Occipital lobe (tissue), 2 donors: ENCODE results near the gene RAD51B. TPM values are rescaled to one million over a fixed set of nuclear protein-coding genes. Genes with fewer than 3 reads are reported as not detected.

Experiments used
- DNase-seq: peaks from one replicate; lab custom pipeline; 2025; lab: John Stamatoyannopoulos, UW
- total RNA-seq: library from RNA; depleted of rRNA; stranded (reverse); fragments of >200 nt; gene quantifications from one replicate; pipeline ENCODE4 v1.2.3, GENCODE V29; 2014

Gene RAD51B
- total RNA-seq, 1 donor from 2014 or later, result 9.8 TPM

DNA sequence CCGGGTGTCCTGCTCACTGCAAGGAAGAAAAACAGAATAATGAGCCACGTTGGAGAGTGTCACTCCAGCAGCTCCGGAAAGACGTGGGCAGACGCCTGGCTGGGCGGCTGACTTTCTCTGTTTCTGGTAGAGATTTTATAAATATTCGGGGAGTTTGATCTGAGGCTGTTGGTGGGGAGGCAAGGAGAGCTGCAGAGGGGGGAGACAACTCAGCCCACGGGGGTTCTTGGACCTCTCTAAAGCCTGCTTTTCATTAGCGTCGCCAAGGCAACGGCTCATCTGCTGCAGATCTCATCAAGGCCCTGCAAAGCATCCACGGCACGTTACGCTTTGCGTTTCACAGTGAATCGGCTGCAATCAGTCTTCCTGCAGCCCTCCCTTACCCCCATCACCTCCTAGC is 766.1 kb downstream of the RAD51B start:
- no peak for DNase-seq

DNA sequence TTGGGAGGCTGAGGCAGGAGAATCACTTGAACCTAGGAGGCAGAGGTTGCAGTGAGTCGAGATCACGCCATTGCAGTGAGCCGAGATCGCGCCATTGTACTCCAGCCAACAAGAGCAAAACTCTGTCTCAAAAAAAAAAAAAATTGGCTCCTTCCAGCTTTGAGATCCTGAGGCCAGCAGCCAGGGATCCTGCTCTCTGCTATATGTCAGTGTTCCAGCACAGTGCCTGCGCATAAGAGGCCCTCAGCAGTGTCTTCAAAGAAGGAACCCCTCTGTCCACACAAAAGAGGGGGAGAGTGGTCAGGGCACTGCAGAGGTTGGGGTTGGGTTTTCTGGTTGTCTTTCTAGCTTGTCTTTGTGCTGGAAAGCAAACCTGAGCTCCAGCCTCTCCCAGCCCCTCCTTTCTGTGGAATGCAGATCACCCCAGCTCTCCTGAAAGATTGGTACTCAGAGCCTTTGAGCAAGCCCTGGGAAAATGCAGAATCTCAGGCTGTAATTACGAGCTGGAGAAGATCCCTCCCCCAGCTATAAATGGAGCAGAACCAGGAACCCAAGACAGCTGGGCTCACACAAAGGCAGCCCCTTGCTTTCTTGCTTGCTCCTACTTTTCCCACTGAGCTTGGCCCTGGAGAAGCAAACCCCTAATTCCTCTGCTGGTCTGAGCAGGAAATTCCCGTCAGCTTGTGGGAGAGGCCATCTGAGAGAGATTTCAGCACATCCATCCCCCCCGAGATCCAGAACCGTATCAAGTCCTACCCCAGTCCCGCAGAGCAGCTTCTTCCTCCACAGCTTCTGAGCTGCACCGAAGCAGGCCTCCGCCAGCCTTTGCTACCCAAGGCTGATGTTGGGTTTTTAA is 767.5 kb downstream of the RAD51B start:
- no peak for DNase-seq

DNA sequence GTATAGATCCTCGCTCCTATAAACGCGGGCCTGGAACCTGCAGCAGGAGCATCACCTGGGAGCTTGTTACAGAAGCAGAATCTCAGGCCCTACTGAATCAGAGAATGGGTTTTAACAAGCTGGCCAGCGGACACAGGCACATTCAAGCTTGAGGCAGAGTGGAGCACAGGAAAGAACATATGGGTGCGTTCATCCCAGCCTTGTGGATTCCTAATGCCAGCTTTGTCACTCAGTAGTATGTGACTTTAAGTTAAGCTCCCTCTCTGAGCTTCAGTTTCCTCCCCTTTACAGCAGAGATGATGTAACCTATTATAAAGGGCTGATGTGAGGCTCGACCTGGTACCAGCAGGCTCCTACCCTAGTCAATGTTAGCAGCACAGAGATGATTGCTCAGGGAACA is 768.4 kb downstream of the RAD51B start:
- DNase-seq, result no peak

DNA sequence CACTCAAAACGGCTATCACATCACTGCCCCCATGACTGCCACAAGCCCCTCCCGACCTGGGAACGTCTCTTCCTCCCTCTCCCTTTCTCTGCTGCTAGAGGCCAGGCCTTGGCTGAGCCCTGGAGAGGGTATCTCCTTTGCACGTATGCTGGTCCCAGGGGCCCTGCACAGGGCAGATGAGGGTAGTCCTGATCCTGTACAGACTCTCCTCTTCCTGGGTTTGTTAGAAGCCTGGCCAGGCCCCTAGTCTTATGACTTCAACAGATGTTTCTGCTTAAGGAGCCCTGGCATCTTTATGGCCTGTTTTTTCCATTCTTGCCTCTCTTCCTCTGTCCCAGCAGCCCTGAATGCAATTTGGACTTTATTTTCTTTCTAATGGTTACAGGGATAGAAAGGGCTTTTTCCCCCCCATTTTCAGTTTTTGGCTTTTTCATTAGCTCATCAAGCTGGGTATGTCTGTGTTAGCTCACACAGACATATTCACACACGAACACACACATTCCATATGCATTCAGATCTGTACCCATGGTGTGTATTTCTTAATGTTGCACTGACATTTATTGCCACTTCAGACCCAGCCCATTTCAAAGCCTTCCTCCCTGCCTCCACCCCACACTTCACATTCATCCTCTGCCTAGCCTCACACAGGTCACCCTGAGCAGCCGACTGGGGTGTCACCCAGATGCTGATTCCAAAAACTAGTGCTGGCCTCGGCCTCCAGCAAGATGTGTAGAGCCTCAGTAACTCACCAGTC is 770.0 kb downstream of the RAD51B start:
- DNase-seq, result no peak

DNA sequence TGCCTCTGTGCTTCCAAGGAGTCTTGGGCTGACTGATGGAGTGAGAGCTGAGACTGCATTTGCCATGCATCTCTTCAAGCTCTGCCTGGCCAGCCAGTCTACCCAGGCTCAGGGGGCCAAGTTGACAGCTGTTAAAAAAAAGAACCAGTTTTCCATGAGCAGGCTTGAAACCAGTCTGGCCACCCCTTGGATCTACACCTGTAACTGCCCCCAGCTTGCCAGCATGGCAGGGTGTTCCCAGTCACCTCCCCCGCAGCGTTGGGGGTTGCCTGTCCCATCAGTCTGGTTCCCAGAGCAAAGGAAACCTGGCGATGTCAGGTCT is 770.6 kb downstream of the RAD51B start:
- no peak for DNase-seq

DNA sequence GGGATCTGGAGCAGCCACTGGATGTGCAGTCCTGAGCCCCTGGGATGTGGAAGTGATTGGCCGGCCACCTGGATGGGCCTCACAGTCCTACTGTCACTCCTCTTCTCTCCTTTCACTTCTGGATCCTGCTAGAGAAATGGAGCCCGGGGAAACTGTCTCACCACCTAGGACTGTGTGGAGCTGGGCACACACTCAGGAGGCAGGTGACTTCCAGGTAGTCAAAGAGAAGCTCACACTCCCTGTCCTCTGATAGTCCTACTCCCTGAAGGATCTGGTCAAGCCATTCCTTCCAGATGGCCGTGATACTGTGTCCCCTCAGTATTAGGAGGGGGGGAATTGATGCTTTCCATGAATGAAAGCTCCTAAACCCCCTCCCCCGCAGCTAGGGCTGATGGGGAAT is 772.2 kb downstream of the RAD51B start:
- DNase-seq, result no peak

DNA sequence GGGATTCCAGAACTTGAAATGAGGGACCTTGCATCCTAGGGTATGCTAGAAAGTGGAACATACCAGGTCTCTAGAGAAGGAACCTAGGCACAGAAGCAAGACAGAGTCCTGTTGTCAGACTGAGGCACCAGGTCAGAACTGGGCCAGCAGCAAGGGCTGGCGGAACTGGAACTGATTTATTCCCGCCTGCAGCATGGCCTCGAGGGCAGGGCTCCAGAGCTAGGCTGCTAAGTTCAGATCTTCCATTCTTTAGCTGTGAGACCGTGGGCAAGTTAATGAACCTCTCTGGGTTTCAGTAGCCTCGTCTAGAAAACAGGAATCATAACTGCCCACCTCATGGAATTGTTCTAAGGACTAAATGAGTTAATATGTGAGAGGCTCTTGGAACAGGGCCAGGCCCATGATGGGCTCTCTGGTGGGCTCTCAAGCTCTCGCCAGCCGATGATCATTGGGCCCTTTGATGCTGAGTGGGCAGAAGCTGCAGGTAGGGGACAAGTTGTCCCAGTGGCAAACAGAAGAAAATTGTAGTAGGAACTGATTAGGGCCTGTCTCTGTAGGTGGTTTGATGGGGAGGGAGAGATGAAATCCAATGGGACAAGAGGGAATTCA is 773.5 kb downstream of the RAD51B start:
- no peak for DNase-seq

DNA sequence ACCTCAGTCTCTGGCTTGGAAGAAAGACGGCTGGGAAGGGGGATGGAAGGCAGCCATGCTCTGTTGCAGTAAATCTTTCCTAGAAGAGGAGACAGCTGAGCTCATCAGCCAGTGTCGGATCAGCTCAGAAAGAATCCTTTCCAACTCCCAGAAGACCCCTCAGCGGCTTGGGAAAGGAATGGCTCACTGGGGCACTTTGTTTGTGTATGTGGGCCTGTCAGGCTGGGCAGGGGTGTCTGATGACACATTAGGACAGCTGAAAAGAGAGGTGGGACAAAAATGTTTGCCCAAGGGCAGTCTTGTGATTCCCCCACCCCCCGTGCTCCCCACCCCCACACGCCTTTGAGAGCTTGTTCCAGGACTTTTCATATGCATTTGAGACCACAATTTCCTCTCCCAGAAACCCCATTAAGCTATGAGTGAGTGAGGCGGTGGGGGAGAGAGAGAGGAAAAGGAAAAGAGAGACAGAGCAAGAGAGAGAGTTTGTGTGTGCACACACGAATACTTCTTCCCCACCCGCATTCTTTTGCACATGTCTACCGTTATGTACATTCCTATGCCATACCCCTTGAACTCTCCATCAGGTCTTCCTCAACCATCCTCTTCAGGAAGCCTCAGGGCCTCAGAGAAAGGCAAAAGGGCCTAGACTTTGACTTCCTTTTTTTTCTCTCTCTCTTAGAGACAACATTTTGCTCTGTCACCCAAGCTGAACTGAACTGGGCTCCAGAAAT is 774.4 kb downstream of the RAD51B start:
- DNase-seq, result no peak

DNA sequence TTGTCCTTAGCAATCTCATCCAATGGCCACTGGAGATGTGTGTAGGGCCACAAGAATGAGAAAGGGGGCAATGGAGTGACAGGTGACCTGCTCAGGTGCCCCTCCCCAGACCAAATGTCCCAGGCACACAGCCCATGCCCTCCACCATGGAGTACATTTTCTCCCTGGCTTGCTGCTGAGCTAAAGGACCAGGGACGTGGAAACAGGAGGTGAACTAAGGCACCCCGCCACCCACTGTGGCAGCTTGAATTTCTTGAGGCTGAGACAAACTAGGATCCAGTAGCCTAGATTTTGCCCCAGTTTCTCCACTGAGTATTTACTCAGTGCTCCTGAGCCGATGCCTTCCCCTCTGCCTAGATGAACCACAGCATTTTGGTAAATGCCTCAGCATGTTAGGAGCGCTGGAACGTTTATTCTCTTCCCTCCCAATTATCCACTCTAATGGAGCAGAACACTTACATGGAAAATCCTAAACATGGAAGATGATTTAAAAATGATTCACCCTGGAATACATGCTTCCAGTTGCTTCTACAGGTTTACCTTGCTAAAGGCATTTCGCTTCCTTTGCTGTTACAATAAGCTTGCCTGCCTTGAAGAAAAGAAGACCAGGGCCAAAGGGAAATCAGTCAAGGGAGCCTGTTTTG is 775.3 kb downstream of the RAD51B start:
- no peak for DNase-seq

DNA sequence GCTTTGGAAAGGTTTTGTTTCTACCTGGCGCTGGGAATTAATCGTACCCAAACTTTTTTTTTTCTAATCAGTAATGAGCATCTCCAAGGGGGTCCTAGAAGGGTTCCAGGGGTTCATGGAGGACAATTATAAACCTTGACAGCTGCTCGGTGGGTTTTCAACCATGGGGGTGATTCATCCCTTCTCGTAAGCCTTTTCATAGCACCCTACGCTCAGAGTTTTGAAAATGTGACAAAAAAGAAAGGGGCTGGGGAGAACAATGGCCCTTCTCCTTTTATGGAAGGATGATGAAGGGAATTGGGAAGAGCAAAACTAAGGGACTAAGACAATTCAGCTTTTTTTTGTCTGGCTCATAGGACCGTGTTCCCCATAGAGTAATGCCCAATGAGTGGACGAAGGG is 776.6 kb downstream of the RAD51B start:
- DNase-seq, result no peak

DNA sequence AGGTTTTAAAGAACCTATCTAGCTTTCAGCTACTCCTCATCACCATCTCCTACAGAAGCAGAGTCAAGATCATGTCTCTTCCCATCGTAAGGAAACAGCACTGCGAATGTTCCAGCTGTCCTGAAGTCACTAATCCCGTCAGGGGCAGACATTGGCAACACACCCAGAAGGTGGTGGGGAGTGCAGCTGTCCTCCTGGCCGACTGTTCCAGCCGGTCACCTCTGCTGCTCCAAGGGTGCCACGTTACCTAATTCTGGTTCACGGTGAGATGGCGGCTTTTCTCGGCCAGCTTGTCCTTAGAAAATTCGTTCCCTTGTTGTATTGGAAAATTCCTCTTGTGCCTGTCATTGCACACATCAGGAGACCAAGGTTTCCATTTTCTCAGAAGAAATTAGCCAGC is 777.1 kb downstream of the RAD51B start:
- no peak for DNase-seq

DNA sequence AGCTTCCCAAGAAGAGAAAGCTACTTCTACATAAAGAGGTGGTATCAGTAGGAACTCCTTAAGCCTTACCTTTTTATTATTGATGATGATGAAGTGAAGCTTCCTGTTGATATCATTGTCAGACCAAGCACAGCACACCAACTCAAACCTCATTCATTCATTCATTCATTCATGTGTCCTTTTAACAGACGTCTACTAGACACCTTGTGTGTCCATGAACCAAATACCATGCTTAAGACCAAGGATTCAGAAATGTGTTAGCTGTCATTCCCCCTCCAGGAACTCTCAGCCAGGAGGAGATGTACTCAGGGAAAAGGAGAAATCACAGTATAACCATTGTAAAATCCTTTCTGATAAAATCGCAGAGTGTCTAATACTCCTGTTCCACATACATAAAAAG is 778.5 kb downstream of the RAD51B start:
- DNase-seq, result no peak

DNA sequence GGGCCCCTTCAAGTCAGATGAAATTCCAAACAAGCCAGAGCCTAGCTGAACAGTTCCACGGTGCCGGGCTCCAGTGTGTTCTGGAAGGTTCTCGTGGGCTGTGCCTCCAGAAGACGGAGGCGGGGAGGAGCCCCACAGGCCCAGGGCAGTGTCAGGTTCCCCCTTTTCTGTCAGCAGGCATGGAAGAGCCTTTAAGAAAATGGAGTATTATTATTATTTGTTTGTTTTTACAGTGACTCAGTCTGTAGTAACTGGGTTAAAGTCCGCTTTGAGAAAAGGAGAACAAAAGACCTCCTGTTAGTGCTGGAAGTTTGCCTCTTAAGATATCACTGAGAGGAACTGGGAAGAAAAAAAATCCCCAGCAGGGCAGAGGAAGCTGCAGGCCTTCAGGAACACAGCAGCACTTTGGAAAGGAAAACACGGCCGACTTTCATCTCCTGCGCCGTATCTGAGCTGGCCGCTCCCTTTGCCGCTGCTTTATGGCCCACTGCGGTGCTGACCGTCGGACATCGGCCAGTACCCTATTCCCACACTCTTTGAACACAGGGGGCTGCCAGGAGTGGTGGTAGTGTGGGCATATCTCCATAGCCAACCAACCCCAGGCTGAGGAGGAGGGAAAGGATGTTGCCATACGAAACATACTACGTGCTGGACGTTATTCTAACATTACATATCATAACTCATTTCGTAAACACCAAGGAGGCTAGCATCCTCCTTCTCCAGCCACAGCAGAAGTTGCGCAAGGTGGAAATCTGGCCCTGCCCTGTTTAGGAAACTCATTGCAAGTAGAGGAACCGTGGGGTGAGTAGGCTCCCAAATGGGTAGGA is 779.3 kb downstream of the RAD51B start:
- DNase-seq, result no peak

DNA sequence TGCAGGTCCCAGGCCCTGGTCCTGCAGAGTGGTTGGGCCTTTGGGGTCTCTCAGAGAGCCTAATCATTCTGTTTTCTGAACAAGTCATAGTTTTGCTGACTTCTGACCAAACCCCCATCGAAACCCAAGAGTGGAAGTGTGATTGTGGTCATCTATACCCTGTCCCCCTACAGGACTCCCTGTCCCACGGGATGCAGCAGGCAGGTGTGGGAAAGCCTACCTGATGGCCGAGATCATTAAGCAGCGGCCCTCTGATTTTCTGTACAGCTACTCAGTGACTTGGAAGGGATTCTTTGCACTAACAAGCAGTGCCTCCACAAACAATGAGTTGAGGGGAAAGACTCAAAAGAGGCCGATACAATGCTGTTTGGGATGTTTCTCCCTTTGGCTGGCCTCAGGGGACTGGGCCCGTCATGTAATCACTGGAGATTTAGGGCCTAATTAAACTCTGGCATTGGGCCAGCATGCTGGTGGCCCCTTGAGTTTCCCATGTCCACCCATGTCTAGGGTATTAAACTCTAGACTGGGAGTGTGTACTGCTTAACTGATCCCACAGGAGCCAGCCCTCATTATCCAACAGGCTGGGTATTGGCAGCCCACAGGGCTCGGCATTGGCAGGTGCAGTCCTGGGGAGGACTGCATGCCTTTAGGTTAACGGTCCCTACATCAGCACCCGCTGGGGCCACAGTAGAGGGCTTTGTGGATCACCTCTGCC is 780.5 kb downstream of the RAD51B start:
- DNase-seq, result no peak

DNA sequence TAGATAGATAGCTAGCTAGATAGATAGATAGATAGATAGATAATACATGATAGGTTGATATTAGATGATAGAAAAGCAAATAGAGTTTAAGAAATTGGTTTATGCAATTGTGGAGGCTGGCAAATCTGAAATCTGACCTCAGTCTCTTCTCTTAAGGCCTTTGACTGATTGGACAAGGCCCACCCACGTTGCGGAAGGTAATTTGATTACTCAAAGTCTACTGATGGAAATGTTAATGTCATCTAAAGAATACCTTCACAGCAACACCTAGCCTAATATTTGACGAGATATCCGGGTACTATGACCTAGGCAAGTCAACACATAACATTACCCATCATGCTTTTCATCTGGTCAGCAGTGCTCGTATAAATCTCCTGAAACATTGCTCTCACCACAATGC is 782.9 kb downstream of the RAD51B start:
- DNase-seq, result no peak

DNA sequence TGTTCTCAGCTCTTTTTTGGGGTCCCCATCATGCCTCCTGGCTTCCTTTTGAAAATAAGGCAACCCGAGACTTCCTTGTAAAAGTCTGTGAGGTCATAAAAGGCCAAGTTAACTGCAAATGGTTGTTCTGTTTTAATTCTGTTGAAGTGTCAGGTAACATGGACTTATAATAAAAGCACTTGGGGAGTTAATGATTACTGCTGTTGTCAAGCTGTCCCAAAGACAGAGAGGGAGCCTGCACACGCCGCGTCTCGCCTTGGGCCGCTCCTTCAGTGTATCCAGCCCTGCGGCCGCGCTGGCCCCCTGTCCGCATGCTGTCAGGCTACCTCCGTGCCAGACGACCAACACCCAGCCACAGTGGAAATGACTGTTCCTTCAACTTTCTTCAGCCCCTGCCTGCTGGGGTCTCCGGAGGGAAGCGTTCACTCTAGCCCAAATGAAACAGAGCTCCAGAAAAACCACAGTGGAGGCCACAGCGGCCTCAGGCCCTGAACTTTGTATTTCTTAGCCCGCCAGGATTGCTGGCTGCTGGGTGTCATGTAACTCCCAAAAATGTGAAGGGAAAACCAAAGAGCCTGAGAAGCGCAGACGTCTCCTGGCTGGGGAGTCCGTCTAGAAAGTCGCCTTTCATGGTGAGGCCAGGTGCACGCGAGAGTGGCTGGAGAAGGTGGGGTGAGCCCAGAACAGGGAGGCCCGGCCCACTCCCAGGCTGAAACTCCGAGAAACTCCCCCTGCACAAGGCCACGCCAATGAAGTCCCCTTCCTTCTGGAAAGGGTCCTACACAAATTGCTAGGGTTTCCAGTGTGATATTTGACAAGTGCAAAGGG is 784.2 kb downstream of the RAD51B start:
- no peak for DNase-seq

DNA sequence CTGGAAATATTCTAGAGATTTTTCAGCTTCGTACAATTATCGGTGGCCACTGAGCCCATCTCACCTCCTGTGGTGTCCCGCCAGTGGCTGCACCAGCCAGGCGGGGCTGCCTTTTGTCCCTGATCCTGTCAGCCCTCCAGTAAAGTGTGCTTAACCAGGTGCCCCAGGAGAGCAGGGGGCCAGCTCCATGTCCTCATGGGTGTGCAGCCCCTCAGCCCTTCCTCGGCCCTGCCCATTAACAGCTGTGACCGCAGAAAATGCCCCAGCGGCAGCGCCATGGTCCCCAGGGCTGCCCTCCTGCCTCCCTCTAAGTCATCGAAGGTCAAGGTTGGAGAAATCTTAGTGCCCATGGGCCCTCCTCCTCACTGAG is 784.8 kb downstream of the RAD51B start:
- DNase-seq, result no peak

DNA sequence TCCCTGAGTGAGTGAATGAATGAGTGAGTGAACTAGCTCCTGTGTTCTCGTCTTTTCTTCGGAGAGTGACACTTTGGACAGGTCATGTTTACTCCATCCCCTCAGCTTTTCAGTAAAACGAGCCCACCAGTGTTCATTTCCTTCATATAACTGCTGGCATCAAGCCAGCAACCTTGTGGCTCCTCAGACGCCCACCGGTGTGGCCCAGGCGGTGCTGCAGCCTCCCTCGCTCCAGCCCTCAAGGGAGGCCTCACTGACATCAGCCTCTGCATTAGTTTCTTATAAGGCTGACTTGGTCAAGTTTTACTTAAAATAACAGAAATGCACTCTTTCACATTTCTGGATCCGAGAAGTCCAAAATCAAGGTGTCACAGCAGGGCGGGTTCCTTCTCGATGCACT is 785.2 kb downstream of the RAD51B start:
- DNase-seq, result no peak

DNA sequence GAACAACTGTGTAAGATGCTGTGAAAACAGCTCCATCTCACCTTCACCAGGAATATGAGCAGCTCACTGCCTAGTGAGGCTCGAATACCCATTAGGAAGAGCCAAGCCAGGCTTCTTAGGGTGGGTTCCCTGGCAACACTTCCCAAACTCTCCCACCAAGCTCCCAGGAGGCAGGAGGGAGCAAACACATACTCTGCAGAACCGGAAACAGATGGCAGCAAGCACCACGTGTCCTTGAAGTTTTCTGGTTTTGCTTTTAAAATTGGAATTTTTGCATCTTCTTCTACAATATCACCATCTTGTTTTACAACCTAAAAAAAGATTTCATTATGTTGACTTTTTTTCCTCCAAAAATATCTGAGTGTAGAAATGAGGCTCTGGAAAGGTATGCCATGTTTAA is 786.6 kb downstream of the RAD51B start:
- DNase-seq, result no peak
